Transverse colon (tissue), 4 donors: ENCODE data around the gene TRMT10B. TPM values are rescaled to one million over a fixed set of nuclear protein-coding genes. Genes with fewer than 3 reads are reported as not detected.

ENCODE experiments used
- DNase-seq: peaks from one replicate; pipeline ENCODE4 v3.0.0-alpha.2; 2019
- H3K27ac ChIP-seq, 4 donors: fragments of 200-600 bp; sonication (generic); 2 replicates each; pipeline ENCODE4 v1.5.1; 2016 to 2018; ENCODE audit warnings: inconsistent platforms in 4 of 4
- H3K27me3 ChIP-seq: fragments of 200-600 bp; sonication (generic); 2 replicates; pipeline ENCODE4 v1.5.1; 2017; ENCODE audit warnings: inconsistent platforms
- H3K36me3 ChIP-seq, 4 donors: fragments of 200-600 bp; sonication (generic); 2 replicates each; pipeline ENCODE4 v1.5.1; 2017 to 2019; ENCODE audit warnings: inconsistent platforms in 4 of 4
- H3K4me1 ChIP-seq, 4 donors: fragments of 200-600 bp; sonication (generic); 2 replicates each; pipeline ENCODE4 v1.5.1; 2017 to 2020; ENCODE audit warnings: inconsistent platforms in 4 of 4
- H3K4me3 ChIP-seq, 4 donors: fragments of 200-600 bp; sonication (generic); 1 replicate in 1 of 4; 2 replicates in 3 of 4; pipeline versions ENCODE4 v1.5.1 to v1.6.1; 2017 to 2019; ENCODE audit warnings: inconsistent platforms in 4 of 4
- H3K9me3 ChIP-seq, 2 donors: fragments of 200-600 bp; sonication (generic); 2 replicates each; pipeline ENCODE4 v1.5.1; 2017 to 2019; ENCODE audit warnings: inconsistent platforms in 2 of 2
- EP300 ChIP-seq: sonication (generic); formaldehyde crosslinking; IDR thresholded peaks from one replicate; pipeline ENCODE4 v1.6.1; 2017; ENCODE audit warnings: antibody characterized with exemption, low read depth
- POLR2A ChIP-seq: fragments of 450-650 bp; IDR thresholded peaks from one replicate; pipeline ENCODE4 v1.6.1; 2016; ENCODE audit warnings: antibody characterized with exemption, mild to moderate bottlenecking, moderate library complexity
- POLR2AphosphoS5 ChIP-seq, 3 donors: sonication (generic); formaldehyde crosslinking; IDR thresholded peaks; one replicate each; pipeline ENCODE4 v1.6.1; 2016; ENCODE audit warnings: antibody characterized with exemption in 3 of 3
- WGBS, 2 donors: methylation state at CpG; one replicate each; pipeline ENCODE4 v1.1.5; 2018; ENCODE audit warnings: low coverage in 1 of 2; 5-methylcytosine and 5-hydroxymethylcytosine counted together
- in situ Hi-C, 4 donors: fragments of 200-750 bp; cut with MboI; loops; one replicate each; pipeline versions ENCODE4 v1.15.0 to v1.15.1; 2017; ENCODE audit warnings: low sequenced_read_pairs in 3 of 4, low pct_ligation_motif_present in 1 of 4, low pct_unique_long_range_greater_than_20kb in 1 of 4
- intact Hi-C: fragments of 100-400 bp; cut with DNase I; formaldehyde crosslinking; loops from one replicate; pipeline ENCODE4 v1.15.1; 2023; ENCODE audit warnings: low total_unique reads
- total RNA-seq, 4 donors: library from RNA; depleted of rRNA; stranded (reverse); fragments of >200 nt; gene quantifications; one replicate each; pipeline ENCODE4 v1.1.0, GENCODE V29; 2016
- TF ChIP-seq, protein P1 (sequence below), 5 experiments: fragments of 200-600 bp in 3 of 5; fragments of 450-650 bp in 2 of 5; sonication (generic) in 3 of 5; IDR thresholded peaks; 1 replicate in 2 of 5; 2 replicates in 3 of 5; pipeline ENCODE4 v1.5.1; 2016 to 2017; ENCODE audit warnings: antibody characterized with exemption in 5 of 5, inconsistent platforms in 3 of 5, mild to moderate bottlenecking in 2 of 5, moderate library complexity in 1 of 5

The TRMT10B gene
- total RNA-seq, 4 donors from 2014 or later = 1.4 to 7.5 (median 4.0) TPM

DNA sequence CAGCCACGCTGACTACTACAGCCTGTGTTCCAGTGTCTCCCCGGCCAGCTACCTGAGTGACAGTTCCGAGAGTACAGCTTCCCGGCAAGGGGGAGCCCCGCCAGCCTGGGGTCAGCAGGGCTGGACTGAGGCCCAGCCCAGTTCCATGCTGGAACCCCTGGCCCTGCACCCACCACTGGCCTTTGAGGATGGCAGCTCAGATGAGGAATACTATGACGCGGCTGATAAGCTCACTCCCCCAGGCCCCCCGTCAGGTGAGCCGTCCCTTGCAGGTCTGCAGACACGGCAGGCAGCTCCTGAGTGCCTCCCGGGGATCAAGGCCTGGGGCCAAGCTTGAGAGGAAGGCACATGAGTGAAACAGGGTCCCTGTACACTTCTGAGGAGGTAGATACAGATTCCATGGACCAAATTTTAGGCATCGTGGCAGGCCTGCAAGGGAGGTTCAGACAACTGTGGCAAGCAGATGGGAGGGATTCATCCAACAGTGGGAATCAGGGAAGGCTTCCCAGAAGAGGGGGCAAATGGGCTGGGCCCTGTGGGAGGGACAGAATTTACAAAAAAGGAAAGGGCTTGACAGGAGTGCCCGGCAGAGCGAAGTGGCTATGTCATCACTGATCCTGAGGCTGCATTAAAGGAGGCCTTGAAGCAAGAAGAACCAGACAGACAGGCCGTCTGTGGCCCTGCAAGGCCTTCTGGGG, 12.8 kb upstream of the TRMT10B start:
- Histone ChIP-seq H3K9me3 (no peaks in the 10 kb centered on the region), H3K27me3 (no peaks in the 10 kb centered on the region), H3K36me3 (no peaks in the 10 kb centered on the region), H3K27ac (no peak overlapping the region), H3K4me3 (no peak overlapping the region), H3K4me1 (no peaks in the 10 kb centered on the region)
- no peak for DNase-seq
- TF ChIP-seq POLR2A (no peak), POLR2AphosphoS5 (IDR thresholded peaks at IDR 0.05) (no peak), EP300 (no peak)
- TF ChIP-seq, protein P1, sequence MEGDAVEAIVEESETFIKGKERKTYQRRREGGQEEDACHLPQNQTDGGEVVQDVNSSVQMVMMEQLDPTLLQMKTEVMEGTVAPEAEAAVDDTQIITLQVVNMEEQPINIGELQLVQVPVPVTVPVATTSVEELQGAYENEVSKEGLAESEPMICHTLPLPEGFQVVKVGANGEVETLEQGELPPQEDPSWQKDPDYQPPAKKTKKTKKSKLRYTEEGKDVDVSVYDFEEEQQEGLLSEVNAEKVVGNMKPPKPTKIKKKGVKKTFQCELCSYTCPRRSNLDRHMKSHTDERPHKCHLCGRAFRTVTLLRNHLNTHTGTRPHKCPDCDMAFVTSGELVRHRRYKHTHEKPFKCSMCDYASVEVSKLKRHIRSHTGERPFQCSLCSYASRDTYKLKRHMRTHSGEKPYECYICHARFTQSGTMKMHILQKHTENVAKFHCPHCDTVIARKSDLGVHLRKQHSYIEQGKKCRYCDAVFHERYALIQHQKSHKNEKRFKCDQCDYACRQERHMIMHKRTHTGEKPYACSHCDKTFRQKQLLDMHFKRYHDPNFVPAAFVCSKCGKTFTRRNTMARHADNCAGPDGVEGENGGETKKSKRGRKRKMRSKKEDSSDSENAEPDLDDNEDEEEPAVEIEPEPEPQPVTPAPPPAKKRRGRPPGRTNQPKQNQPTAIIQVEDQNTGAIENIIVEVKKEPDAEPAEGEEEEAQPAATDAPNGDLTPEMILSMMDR (IDR thresholded peaks at IDR 0.05) = no peak
- intact Hi-C loops (no loop called here), in situ Hi-C loops (no loop called here)
- 84% methylated on average over 15 of the region's 15 CpGs; no CpG with 5 or more reads in 1 of the 2 donors for WGBS, 2 donors

- Histone ChIP-seq H3K27me3 (no peaks in the 10 kb centered on the region), H3K36me3 (no peaks in the 10 kb centered on the region), H3K27ac (no peak overlapping the region), H3K4me3 (no peak overlapping the region), H3K4me1 (no peaks in the 10 kb centered on the region), H3K9me3 (no peaks in the 10 kb centered on the region)
- intact Hi-C loops (no loop called here), in situ Hi-C loops (no loop called here)
- no peak for DNase-seq
- no peak for TF ChIP-seq POLR2A
- 70% methylated on average over 2 of the region's 8 CpGs; no CpG with 5 or more reads in 1 of the 2 donors for WGBS, 2 donors
Observed at GRCh38 chr9:37745970-37746369, 7.6 kb upstream of the TRMT10B start.

GRCh38 chr9:37746448-37747270, 6.9 kb upstream of the TRMT10B start:
- Histone ChIP-seq H3K27me3 (no peaks in the 10 kb centered on the region), H3K9me3 (no peaks in the 10 kb centered on the region), H3K4me1 (no peaks in the 10 kb centered on the region), H3K4me3 (no peak overlapping the region), H3K36me3 (no peaks in the 10 kb centered on the region), H3K27ac (no peak overlapping the region)
- intact Hi-C loops = no loop called here
- in situ Hi-C loops = no loop called here
- TF ChIP-seq EP300 (no peak), POLR2A (no peak), POLR2AphosphoS5 (IDR thresholded peaks at IDR 0.05) (no peak)
- TF ChIP-seq, protein P1 (IDR thresholded peaks at IDR 0.05) = no peak
- 40 to 76% methylated on average over 4 to 18 of the region's 24 CpGs for WGBS, 2 donors
- no peak for DNase-seq

GRCh38 chr9:37747271-37747753, 6.3 kb upstream of the TRMT10B start:
- WGBS, 2 donors = 21 to 35% methylated on average over 2 to 3 of the region's 3 CpGs
- in situ Hi-C loops = no loop called here
- TF ChIP-seq, protein P1 (IDR thresholded peaks at IDR 0.05) = peak; percentile 72 to 91 (median 84)
- TF ChIP-seq EP300 = no peak
- intact Hi-C loops = no loop called here
- H3K27me3 ChIP-seq = no peaks in the 10 kb centered on the region
- no peaks in the 10 kb centered on the region for H3K9me3 ChIP-seq
- no peaks in the 10 kb centered on the region for H3K36me3 ChIP-seq
- H3K4me3 ChIP-seq = no peak overlapping the region
- peak; percentile 61 for DNase-seq
- H3K27ac ChIP-seq = no peak overlapping the region
- no peaks in the 10 kb centered on the region for H3K4me1 ChIP-seq
